Right lobe of liver (tissue), 6 donors: ENCODE data around the gene SETD5. TPM values are rescaled to one million over a fixed set of nuclear protein-coding genes. Genes with fewer than 3 reads are reported as not detected.

Experiments
- ATAC-seq, 4 donors: fragments of 200-7000 bp; cut with Tn5 transposase; one replicate each; pipeline ENCODE4 v1.9.1; 2020; ENCODE audit warnings: mild to moderate bottlenecking in 4 of 4, moderate library complexity in 4 of 4
- DNase-seq, 3 donors: peaks; one replicate each; pipeline ENCODE4 v3.0.0-alpha.2; 2020
- H3K27ac ChIP-seq, 3 donors: fragments of 200-600 bp; one replicate each; pipeline ENCODE4 v1.8.0; 2022
- H3K27me3 ChIP-seq, 2 donors: fragments of 200-600 bp; one replicate each; pipeline ENCODE4 v1.8.0; 2022
- H3K36me3 ChIP-seq, 4 donors: fragments of 200-600 bp; sonication (generic) in 1 of 4; one replicate each; pipeline versions ENCODE4 v1.5.1 to v1.8.0; 2017 to 2022; ENCODE audit warnings: control low read depth in 1 of 4
- H3K4me1 ChIP-seq, 4 donors: fragments of 200-600 bp; sonication (generic) in 1 of 4; one replicate each; pipeline versions ENCODE4 v1.5.1 to v1.8.0; 2017 to 2022; ENCODE audit warnings: control low read depth in 1 of 4
- H3K4me3 ChIP-seq, 3 donors: fragments of 200-600 bp; one replicate each; pipeline ENCODE4 v1.8.0; 2022
- H3K9me3 ChIP-seq, 4 donors: fragments of 200-600 bp; sonication (generic) in 1 of 4; one replicate each; pipeline versions ENCODE4 v1.5.1 to v1.8.0; 2017 to 2022; ENCODE audit warnings: control low read depth in 1 of 4
- CTCF ChIP-seq, 4 donors: fragments of 200-600 bp in 3 of 4; fragments of 450-650 bp in 1 of 4; IDR thresholded peaks; one replicate each; pipeline versions ENCODE4 v1.5.1 to v1.8.0; 2016 to 2022; ENCODE audit warnings: antibody characterized with exemption in 4 of 4, mild to moderate bottlenecking in 2 of 4
- POLR2A ChIP-seq: fragments of 450-650 bp; IDR thresholded peaks from one replicate; pipeline ENCODE4 v1.6.1; 2017; ENCODE audit warnings: antibody characterized with exemption, mild to moderate bottlenecking
- WGBS: methylation state at CpG from one replicate; pipeline ENCODE4 v1.1.6; 2018; ENCODE audit warnings: low coverage, low lambda C conversion rate; ENCODE audit not compliant: insufficient coverage; ENCODE audit errors: missing lambda C conversion rate; 5-methylcytosine and 5-hydroxymethylcytosine counted together
- intact Hi-C, 2 donors: fragments of 100-400 bp; cut with DNase I; formaldehyde crosslinking; loops; one replicate each; pipeline versions ENCODE4 v1.11.2 to v1.14.1; 2022
- total RNA-seq, 6 experiments: library from RNA; depleted of rRNA in 2 of 6; stranded (reverse); fragments of >200 nt in 2 of 6; fragmentation: NEBNext Ultra II Directional in 3 of 6; extraction: Animal tissue kit (Norgen Biotek cat#: 25700) in 3 of 6; gene quantifications; one replicate each; pipeline versions ENCODE4 v1.1.0 to v1.2.4, GENCODE V29; 2016 to 2023
- donor health status: DM: no; HTN: yes; CAD: no.
- donor health status: DM: no; HTN: no; CAD: no.
- donor health status: DM: no; HTN: no; CAD: no.
- donor health status: DM: no; HTN: yes; CAD: no.
- donor health status: DM: no; HTN: yes; CAD: no.

Gene SETD5
- total RNA-seq, 6 experiments from 2014 or later = 38.7 to 71.4 (median 52.3) TPM

- no peaks in the 10 kb centered on the region for H3K4me1 ChIP-seq
- WGBS = 75% methylated on average over 13 of the region's 13 CpGs
- no peaks in the 10 kb centered on the region for H3K27me3 ChIP-seq
- TF ChIP-seq CTCF (IDR thresholded peaks at IDR 0.05) (no peak), POLR2A (no peak)
- no peaks in the 10 kb centered on the region for H3K9me3 ChIP-seq
- H3K36me3 ChIP-seq = peaks cover 5 to 65% (median 26%) of the 10 kb centered on the region in 4 donors
- intact Hi-C loops = no loop called here
- no peak for DNase-seq
- no peak overlapping the region for H3K4me3 ChIP-seq
- H3K27ac ChIP-seq = no peak overlapping the region
- ATAC-seq = peak in 1 of 4 donors; percentile 39
These were observed 13.1 kb upstream of the SETD5 start for GRCh38 chr3:9384141-9384828.

- no peaks in the 10 kb centered on the region for H3K27me3 ChIP-seq
- ATAC-seq (no peak), DNase-seq (no peak)
- no peak overlapping the region for H3K4me3 ChIP-seq
- H3K9me3 ChIP-seq = no peaks in the 10 kb centered on the region
- no peak for TF ChIP-seq POLR2A
- H3K27ac ChIP-seq = no peak overlapping the region
- H3K4me1 ChIP-seq = no peaks in the 10 kb centered on the region
- WGBS = 93% methylated on average over 2 of the region's 2 CpGs
- intact Hi-C loops = loop anchor here in 1 of 2 donors (5.0 kb wide), 1 partner anchor 52 kb away; no protein-coding TSS in a partner anchor
- H3K36me3 ChIP-seq = peaks cover 6 to 74% (median 37%) of the 10 kb centered on the region in 4 donors
These were observed 12.0 kb upstream of the SETD5 start for GRCh38 chr3:9385187-9386077.

- Histone ChIP-seq H3K27ac (no peak overlapping the region), H3K27me3 (no peaks in the 10 kb centered on the region), H3K9me3 (no peaks in the 10 kb centered on the region), H3K36me3 (peaks cover 10 to 76% (median 40%) of the 10 kb centered on the region in 4 donors), H3K4me3 (no peak overlapping the region), H3K4me1 (no peaks in the 10 kb centered on the region)
- intact Hi-C loops = loop anchor here in 1 of 2 donors (5.0 kb wide), 1 partner anchor 51 kb away; no protein-coding TSS in a partner anchor
- 53% methylated on average over 3 of the region's 3 CpGs for WGBS
- ATAC-seq = no peak
- no peak for DNase-seq
- TF ChIP-seq CTCF (IDR thresholded peaks at IDR 0.05) (no peak), POLR2A (no peak)
These were observed 11.3 kb upstream of the SETD5 start for GRCh38 chr3:9386078-9386459.

- Histone ChIP-seq H3K9me3 (no peaks in the 10 kb centered on the region), H3K27me3 (no peaks in the 10 kb centered on the region), H3K36me3 (peaks cover 10 to 81% (median 44%) of the 10 kb centered on the region in 4 donors), H3K27ac (no peak overlapping the region), H3K4me1 (no peaks in the 10 kb centered on the region), H3K4me3 (no peak overlapping the region)
- ATAC-seq = no peak
- WGBS = 67% methylated on average over 1 of the region's 1 CpG
- TF ChIP-seq CTCF (IDR thresholded peaks at IDR 0.05) (no peak), POLR2A (no peak)
- DNase-seq = no peak
- intact Hi-C loops = loop anchor here in 1 of 2 donors (5.0 kb wide), 1 partner anchor 51 kb away; no protein-coding TSS in a partner anchor
These were observed 10.7 kb upstream of the SETD5 start for GRCh38 chr3:9386501-9387321.
